PC-3 (cell line): ENCODE measurements around the gene PACS1. TPM values are rescaled to one million over a fixed set of nuclear protein-coding genes. Genes with fewer than 3 reads are reported as not detected.

Experiments
- ATAC-seq: fragments of 200-7000 bp; cut with Tn5 transposase; 2 replicates; pipeline ENCODE4 v1.9.1; 2020; ENCODE audit warnings: mild to moderate bottlenecking, moderate library complexity
- BruUV-seq: library from RNA; stranded (reverse); fragments of 400-500 nt; replicated peaks from 2 replicates; lab custom pipeline; 2021; lab: Mats Ljungman, UMichigan
- CTCF ChIA-PET: fragments of 300-600 bp; sonication (Branson Sonifier 250); formaldehyde crosslinking; loops from one replicate; lab custom pipeline; 2022; ENCODE audit warnings: antibody characterized with exemption; lab: Charles Lee
- POLR2A ChIA-PET: fragments of 300-600 bp; sonication (Branson Sonifier 250); formaldehyde crosslinking; loops from one replicate; lab custom pipeline; 2022; ENCODE audit warnings: antibody characterized with exemption; ENCODE audit not compliant: unreplicated experiment; lab: Charles Lee
- DNase-seq: peaks from one replicate; pipeline ENCODE4 v3.0.0-alpha.2; 2015
- H2AFZ ChIP-seq: fragments of 300-600 bp; sonication (generic); 2 replicates; pipeline ENCODE4 v1.6.0; 2016; ENCODE audit warnings: antibody characterized with exemption, low read length
- H3F3A ChIP-seq: fragments of 300-600 bp; sonication (generic); one replicate; pipeline ENCODE4 v1.6.0; 2017; ENCODE audit warnings: antibody characterized with exemption, low read length, control low read depth, mild to moderate bottlenecking; ENCODE audit not compliant: unreplicated experiment
- H3K27ac ChIP-seq: fragments of 300-600 bp; sonication (generic); 2 replicates; pipeline ENCODE4 v1.5.1; 2016; ENCODE audit warnings: mild to moderate bottlenecking, low read length
- H3K27me3 ChIP-seq: fragments of 300-600 bp; sonication (generic); 2 replicates; pipeline ENCODE4 v1.6.1; 2016; ENCODE audit warnings: low read length, mixed read lengths
- H3K36me3 ChIP-seq: fragments of 300-600 bp; sonication (generic); 2 replicates; pipeline ENCODE4 v1.6.1; 2016; ENCODE audit warnings: low read depth, mixed run types, low read length, mixed read lengths
- H3K4me1 ChIP-seq: fragments of 300-600 bp; sonication (generic); 2 replicates; pipeline ENCODE4 v1.5.1; 2016; ENCODE audit warnings: low read length; ENCODE audit not compliant: insufficient read depth
- H3K4me2 ChIP-seq: fragments of 300-600 bp; sonication (generic); 2 replicates; pipeline ENCODE4 v1.6.0; 2016; ENCODE audit warnings: low read length
- H3K4me3 ChIP-seq: fragments of 300-600 bp; sonication (generic); 2 replicates; pipeline ENCODE4 v1.5.1; 2016; ENCODE audit warnings: mild to moderate bottlenecking, low read length, mixed read lengths
- H3K79me2 ChIP-seq: fragments of 300-600 bp; sonication (generic); 2 replicates; pipeline ENCODE4 v1.6.1; 2017; ENCODE audit warnings: low read length, mixed read lengths
- H3K9ac ChIP-seq: fragments of 300-600 bp; sonication (generic); 2 replicates; pipeline ENCODE4 v1.6.0; 2016; ENCODE audit warnings: mild to moderate bottlenecking, low read length
- H3K9me2 ChIP-seq: fragments of 300-600 bp; sonication (generic); replicated peaks from 2 replicates; pipeline ENCODE4 v1.6.1; 2016; ENCODE audit warnings: mixed run types, low read length, mixed read lengths
- H3K9me3 ChIP-seq: fragments of 300-600 bp; sonication (generic); 2 replicates; pipeline ENCODE4 v1.6.1; 2016; ENCODE audit warnings: low read length, mixed read lengths
- H4K20me1 ChIP-seq: fragments of 300-600 bp; sonication (generic); 2 replicates; pipeline ENCODE4 v1.6.1; 2016; ENCODE audit warnings: low read length, mixed read lengths
- CTCF ChIP-seq: fragments of 300-600 bp; sonication (generic); conservative IDR thresholded peaks from 2 replicates; pipeline ENCODE4 v1.5.1; 2017; ENCODE audit warnings: antibody characterized with exemption, low read depth, mild to moderate bottlenecking, low read length
- EZH2 ChIP-seq: fragments of 300-600 bp; sonication (generic); IDR thresholded peaks from one replicate; pipeline ENCODE4 v1.6.1; 2017; ENCODE audit warnings: antibody characterized with exemption, mild to moderate bottlenecking, low read length; ENCODE audit not compliant: unreplicated experiment
- EZH2phosphoT487 ChIP-seq: fragments of 300-600 bp; sonication (generic); IDR thresholded peaks from 2 replicates; pipeline ENCODE4 v1.6.1; 2018; ENCODE audit warnings: mild to moderate bottlenecking, antibody characterized with exemption, low read length, borderline replicate concordance
- intact Hi-C: fragments of 100-400 bp; cut with micrococcal nuclease; formaldehyde crosslinking; loops from 2 replicates; pipeline ENCODE4 v1.9.0; 2023
- total RNA-seq: library from RNA; depleted of rRNA; stranded (reverse); fragments of >200 nt; gene quantifications from 2 replicates; pipeline ENCODE4 v1.2.3, GENCODE V29; 2014

Gene PACS1
- total RNA-seq, 1 experiment from 2014 or later, result 28.7 TPM

DNA sequence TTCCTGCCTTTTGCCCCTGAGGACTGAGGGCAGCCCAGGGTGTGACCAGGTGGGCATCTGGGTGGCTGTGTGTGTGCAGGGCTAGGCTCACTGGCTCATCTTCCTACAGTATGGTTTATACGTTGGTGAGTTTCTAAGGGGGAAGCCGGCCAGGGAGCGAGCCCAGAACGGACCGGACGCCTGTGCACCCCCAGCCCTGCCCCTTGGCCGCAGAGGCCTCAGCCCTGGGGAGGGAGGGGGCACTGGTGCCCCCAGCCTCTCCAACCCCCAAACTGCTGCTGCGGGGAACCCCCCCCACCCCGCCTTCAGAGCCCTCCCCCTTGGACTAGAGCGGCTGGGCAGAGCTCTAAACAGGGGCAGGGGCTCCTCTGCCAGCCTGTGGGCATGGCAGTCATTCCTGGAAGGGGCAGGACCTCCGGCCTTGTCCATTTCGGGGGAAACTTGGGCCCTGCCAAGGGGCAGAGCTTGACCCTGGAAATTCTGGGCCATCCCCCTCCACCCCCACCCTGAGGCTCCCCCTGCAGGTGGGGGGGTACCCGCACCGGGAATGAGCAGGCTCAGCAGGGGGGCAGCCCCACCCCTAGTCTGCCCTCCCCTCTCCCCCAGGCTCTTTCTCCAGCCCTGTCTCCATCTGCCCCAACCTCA is 213.5 kb downstream of the PACS1 start:
- Histone ChIP-seq H3K4me1 (peaks cover 18% of the 10 kb centered on the region), H3K4me2 (no peak overlapping the region), H3K27ac (no peak overlapping the region), H2AFZ (no peak overlapping the region), H3K4me3 (no peak overlapping the region), H3K9me2 (no peaks in the 10 kb centered on the region), H3K9ac (no peak overlapping the region), H3F3A (no peaks in the 10 kb centered on the region), H3K27me3 (no peaks in the 10 kb centered on the region), H3K79me2 (peaks cover 21% of the 10 kb centered on the region), H3K36me3 (no peaks in the 10 kb centered on the region), H4K20me1 (no peaks in the 10 kb centered on the region), H3K9me3 (no peaks in the 10 kb centered on the region)
- ChIA-PET POLR2A (no interaction called here), CTCF (interaction anchor here (0.6 kb wide), 1 partner anchor 52 kb away, joined by 3 read pairs; the partner anchor contains the start of gene RIN1)
- BruUV-seq, result no TSS peak
- ATAC-seq, result no peak
- intact Hi-C loops, result no loop called here
- no peak for DNase-seq
- TF ChIP-seq EZH2phosphoT487 (no peak), CTCF (peak; percentile 36; the same call in 1 of the 2 replicates)

- intact Hi-C loops, result no loop called here
- H3F3A ChIP-seq, result no peaks in the 10 kb centered on the region
- POLR2A ChIA-PET, result no interaction called here
Observed at GRCh38 chr11:66284526-66285078, 214.5 kb downstream of the PACS1 start.

More at GRCh38 chr11:66284526-66285078, 214.5 kb downstream of the PACS1 start:
- H3K4me3 ChIP-seq, result no peak overlapping the region
- H3K9me2 ChIP-seq, result no peaks in the 10 kb centered on the region
- no peak for ATAC-seq
- peaks cover 19% of the 10 kb centered on the region for H3K4me1 ChIP-seq
- DNase-seq, result no peak
- H3K4me2 ChIP-seq, result no peak overlapping the region
- no peak overlapping the region for H3K9ac ChIP-seq
- no peaks in the 10 kb centered on the region for H3K27me3 ChIP-seq
- no peaks in the 10 kb centered on the region for H3K36me3 ChIP-seq
- H3K9me3 ChIP-seq, result no peaks in the 10 kb centered on the region
- no peak for TF ChIP-seq CTCF
- TF ChIP-seq EZH2, result no peak
- TF ChIP-seq EZH2phosphoT487, result no peak
- H3K79me2 ChIP-seq, result peaks cover 23% of the 10 kb centered on the region
- CTCF ChIA-PET, result interaction anchor here (0.6 kb wide), 1 partner anchor 51 kb away, joined by 3 read pairs; the partner anchor contains the start of gene RIN1
- no peak overlapping the region for H2AFZ ChIP-seq
- H3K27ac ChIP-seq, result no peak overlapping the region
- no TSS peak for BruUV-seq
- H4K20me1 ChIP-seq, result no peaks in the 10 kb centered on the region
